HG02852 (cell line): Measurements from ENCODE around the gene WDR33.

ENCODE experiments used
- ATAC-seq: cut with Tn5 transposase; IDR thresholded peaks from one replicate; pipeline ENCODE4 v1.9.1; 2021; ENCODE audit warnings: mild to moderate bottlenecking, moderate library complexity; ENCODE audit not compliant: unreplicated experiment

WDR33 gene

GRCh38 chr2:127658641-127659407, 152.1 kb downstream of the WDR33 start:
- no peak for ATAC-seq

GRCh38 chr2:127658146-127658545, 152.8 kb downstream of the WDR33 start:
- ATAC-seq: no peak

GRCh38 chr2:127657232-127657595, 153.8 kb downstream of the WDR33 start:
- ATAC-seq: no peak

- no peak for ATAC-seq
These were observed 154.3 kb downstream of the WDR33 start for GRCh38 chr2:127656569-127657231.

GRCh38 chr2:127655209-127656073, 155.5 kb downstream of the WDR33 start:
- ATAC-seq: no peak

- ATAC-seq: no peak
These were observed 156.2 kb downstream of the WDR33 start for GRCh38 chr2:127654838-127655175.

- ATAC-seq: no peak
These were observed 156.7 kb downstream of the WDR33 start for GRCh38 chr2:127654084-127654837.

- ATAC-seq: no peak
These were observed 157.4 kb downstream of the WDR33 start for GRCh38 chr2:127653421-127654083.

- ATAC-seq: no peak
These were observed 158.1 kb downstream of the WDR33 start for GRCh38 chr2:127652786-127653357.

- ATAC-seq: no peak
These were observed 158.9 kb downstream of the WDR33 start for GRCh38 chr2:127651971-127652550.

- no peak for ATAC-seq
These were observed 159.6 kb downstream of the WDR33 start for GRCh38 chr2:127651381-127651809.
